T-cell (primary cell): ENCODE results near the gene FRYL. TPM values are rescaled to one million over a fixed set of nuclear protein-coding genes. Genes with fewer than 3 reads are reported as not detected.

Experiments used
- ATAC-seq, 4 experiments: fragments of 200-7000 bp in 3 of 4; fragments of 150-1000 bp in 1 of 4; cut with Tn5 transposase; replicated peaks in 1 of 4; 1 replicate in 3 of 4; 2 replicates in 1 of 4; pipeline ENCODE4 v1.10.0; 2021; ENCODE audit warnings: moderate library complexity in 3 of 4, mild to moderate bottlenecking in 2 of 4, moderate number of reproducible peaks in 1 of 4
- CTCF ChIA-PET, 2 donors: fragments of 300-600 bp; sonication (Branson Sonifier 250); formaldehyde crosslinking; loops; one replicate each; lab custom pipeline; 2022; ENCODE audit warnings: antibody characterized with exemption in 2 of 2; lab: Charles Lee
- POLR2A ChIA-PET, 2 donors: fragments of 300-600 bp; sonication (Branson Sonifier 250); formaldehyde crosslinking; loops; one replicate each; lab custom pipeline; 2022; ENCODE audit warnings: antibody characterized with exemption in 2 of 2; lab: Charles Lee
- DNase-seq, 35 experiments: peaks; one replicate each; pipeline versions ENCODE4 v3.0.0 to v3.0.0-alpha.2; 2013 to 2023
- H3K27ac ChIP-seq: one replicate; pipeline ENCODE4 v1.5.1; 2013; ENCODE audit warnings: low read length
- H3K27me3 ChIP-seq, 2 experiments: replicated peaks in 1 of 2; 1 replicate in 1 of 2; 2 replicates in 1 of 2; pipeline versions ENCODE4 v1.6.1 to v1.7.0; 2013; ENCODE audit warnings: low read length in 1 of 2, mixed read lengths in 1 of 2; ENCODE audit not compliant: control insufficient read depth in 2 of 2, insufficient read depth in 2 of 2; ENCODE audit errors: extremely low read depth in 1 of 2
- H3K36me3 ChIP-seq, 2 donors: 1 replicate in 1 of 2; 2 replicates in 1 of 2; pipeline versions ENCODE4 v1.6.1 to v1.7.0; 2013; ENCODE audit warnings: low read length in 1 of 2; ENCODE audit not compliant: control insufficient read depth in 2 of 2, insufficient read depth in 1 of 2; ENCODE audit errors: extremely low read depth in 1 of 2
- H3K4me1 ChIP-seq, 2 experiments: 1 replicate in 1 of 2; 2 replicates in 1 of 2; pipeline versions ENCODE4 v1.6.1 to v1.7.0; 2013; ENCODE audit warnings: low read length in 2 of 2, mixed read lengths in 1 of 2; ENCODE audit not compliant: insufficient read depth in 2 of 2, control insufficient read depth in 1 of 2; ENCODE audit errors: extremely low read depth in 1 of 2
- H3K4me3 ChIP-seq, 2 donors: 1 replicate in 1 of 2; 2 replicates in 1 of 2; pipeline versions ENCODE4 v1.5.1 to v1.7.0; 2013; ENCODE audit warnings: mild to moderate bottlenecking in 2 of 2, low read length in 1 of 2, moderate library complexity in 1 of 2; ENCODE audit not compliant: control insufficient read depth in 1 of 2; ENCODE audit errors: extremely low read depth in 1 of 2
- H3K9me3 ChIP-seq: 2 replicates; pipeline ENCODE4 v1.7.0; 2013
- H3K27ac Mint-ChIP-seq, 2 donors: one replicate each; pipeline ENCODE4 v1.8.0; 2020 to 2021; ENCODE audit warnings: mild to moderate bottlenecking in 2 of 2, mixed read lengths in 2 of 2
- H3K27me3 Mint-ChIP-seq, 2 donors: one replicate each; pipeline ENCODE4 v1.8.0; 2021 to 2022; ENCODE audit warnings: mixed read lengths in 2 of 2
- H3K36me3 Mint-ChIP-seq: one replicate; pipeline ENCODE4 v1.8.0; 2021; ENCODE audit warnings: mixed read lengths
- H3K4me1 Mint-ChIP-seq, 3 donors: one replicate each; pipeline ENCODE4 v1.8.0; 2020 to 2022; ENCODE audit warnings: mixed read lengths in 3 of 3, mild to moderate bottlenecking in 1 of 3
- H3K4me3 Mint-ChIP-seq, 3 donors: one replicate each; pipeline ENCODE4 v1.8.0; 2020 to 2022; ENCODE audit warnings: mild to moderate bottlenecking in 3 of 3, mixed read lengths in 3 of 3, moderate library complexity in 3 of 3
- H3K9me3 Mint-ChIP-seq, 3 donors: one replicate each; pipeline ENCODE4 v1.8.0; 2020 to 2022; ENCODE audit warnings: mixed read lengths in 3 of 3
- WGBS: methylation state at CpG from one replicate; pipeline ENCODE4 v1.1.5; 2013; ENCODE audit warnings: missing lambda C conversion rate; ENCODE audit not compliant: insufficient coverage; 5-methylcytosine and 5-hydroxymethylcytosine counted together
- total RNA-seq, 35 experiments: library from RNA in 6 of 35; stranded (reverse) in 6 of 35; fragments of 120-200 nt in 1 of 35; gene quantifications; one replicate each; pipeline versions ENCODE4 v1.2.1 to v1.2.4 and lab custom pipeline; 2013 to 2026

Gene FRYL
- total RNA-seq, 5 donors from 2014 or later (not counting 1 experiment from before 2014, with no cell fraction given), result 86.3 to 143 (median 111) TPM

DNA sequence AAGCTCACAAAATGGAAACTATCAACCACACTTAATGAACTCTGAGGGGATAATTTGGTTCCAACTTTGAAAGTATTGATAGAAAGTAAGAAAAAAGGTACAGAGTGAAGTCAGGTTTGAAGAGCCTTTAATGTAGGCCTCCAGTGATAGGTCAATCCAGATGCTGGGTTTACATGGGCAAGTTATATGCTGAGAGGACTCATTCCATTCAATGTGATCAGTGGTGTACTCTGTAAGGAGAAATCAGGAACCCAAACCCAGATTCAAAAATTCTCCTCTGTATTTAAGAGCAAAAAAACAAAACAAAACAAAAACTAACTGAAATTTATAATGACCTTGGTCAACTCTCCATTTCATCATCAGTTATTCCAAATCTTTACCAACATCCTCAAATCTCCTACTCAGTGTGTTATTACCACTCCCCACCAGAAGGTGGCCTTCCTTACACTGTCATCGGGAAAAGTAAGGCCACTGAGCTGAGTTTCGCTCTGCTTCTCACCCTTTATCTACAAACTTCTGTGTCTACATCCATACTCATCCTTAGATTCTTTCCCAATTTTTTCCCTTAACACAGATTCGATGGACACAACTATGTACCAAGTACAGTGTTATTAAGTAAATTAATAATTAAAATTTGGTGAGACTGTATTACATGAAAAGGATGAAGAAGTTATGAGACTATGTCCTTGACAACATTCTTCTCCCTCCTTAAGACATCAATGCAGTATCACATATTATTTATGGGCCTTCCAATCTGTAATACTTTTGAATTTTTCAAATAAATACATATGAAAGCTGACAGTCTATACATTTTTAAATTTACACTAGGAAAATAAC is 201.7 kb downstream of the FRYL start:
- H3K9me3 Mint-ChIP-seq, result no peaks in the 10 kb centered on the region
- H3K27ac ChIP-seq, result no peak overlapping the region
- peaks cover 26% of the 10 kb centered on the region for H3K36me3 Mint-ChIP-seq
- ATAC-seq (peak; percentile 81 to 93 (median 88)), DNase-seq (peak in 31 of 35 experiments; percentile 4 to 79 (median 31))
- H3K27me3 Mint-ChIP-seq, result no peaks in the 10 kb centered on the region
- POLR2A ChIA-PET, result interaction anchor here in 1 of 2 donors (0.6 to 0.9 kb wide), 4 partner anchors 14 to 383 kb away, joined by 3 to 5 read pairs (median 3); no protein-coding TSS in a partner anchor
- peaks cover 5 to 49% of the 10 kb centered on the region in 2 donors for H3K36me3 ChIP-seq
- no peak overlapping the region for H3K4me3 Mint-ChIP-seq
- no CpG with 5 or more reads among the region's 3 CpGs for WGBS
- peaks cover 0 to 2% (median 0%) of the 10 kb centered on the region in 3 donors for H3K4me1 Mint-ChIP-seq
- H3K27ac Mint-ChIP-seq, result peak overlapping the region; percentile 34 to 85
- H3K9me3 ChIP-seq, result no peaks in the 10 kb centered on the region
- H3K4me1 ChIP-seq, result no peaks in the 10 kb centered on the region
- no peak overlapping the region for H3K4me3 ChIP-seq
- CTCF ChIA-PET, result interaction anchor here (0.5 to 3.5 kb wide), 22 partner anchors 8 to 386 kb away, joined by 3 to 58 read pairs (median 4); partner anchors contain the start of genes FRYL (in 1 of the 2) and OCIAD2 (in 1 of the 2)
- no peaks in the 10 kb centered on the region for H3K27me3 ChIP-seq

DNA sequence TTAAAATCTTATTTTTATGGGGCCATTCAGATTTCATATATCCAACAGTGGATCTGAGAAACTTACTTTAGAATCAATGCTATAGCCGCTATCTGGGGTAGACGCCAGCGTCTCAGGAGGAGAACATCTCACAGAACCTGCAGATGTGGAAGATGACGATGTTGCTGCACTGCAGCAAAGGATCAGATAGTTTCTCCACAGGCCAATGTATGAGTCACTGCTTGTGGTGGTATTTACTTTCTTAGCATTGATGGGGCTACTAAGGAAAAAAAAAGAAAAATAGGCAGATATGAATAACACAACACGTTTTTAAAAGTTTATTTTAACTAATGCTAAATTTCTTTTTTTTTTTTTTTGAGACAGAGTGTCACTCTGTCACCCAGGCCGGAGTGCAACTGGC is 204.1 kb downstream of the FRYL start:
- WGBS, result 96% methylated on average over 4 of the region's 6 CpGs
- Histone ChIP-seq H3K4me3 (no peak overlapping the region), H3K9me3 (no peaks in the 10 kb centered on the region), H3K27me3 (no peaks in the 10 kb centered on the region), H3K27ac (no peak overlapping the region), H3K4me1 (no peaks in the 10 kb centered on the region), H3K36me3 (peaks cover under 1 to 56% of the 10 kb centered on the region in 2 donors)
- H3K4me1 Mint-ChIP-seq, result peaks cover 0 to 7% (median 2%) of the 10 kb centered on the region in 3 donors
- DNase-seq (no peak), ATAC-seq (no peak)
- H3K36me3 Mint-ChIP-seq, result peaks cover 30% of the 10 kb centered on the region
- H3K27me3 Mint-ChIP-seq, result no peaks in the 10 kb centered on the region
- ChIA-PET POLR2A (no interaction called here), CTCF (interaction anchor here in 1 of 2 donors (0.7 to 0.8 kb wide), 2 partner anchors 32 to 322 kb away, joined by 3 read pairs; no protein-coding TSS in a partner anchor)
- no peak overlapping the region for H3K4me3 Mint-ChIP-seq
- H3K9me3 Mint-ChIP-seq, result no peaks in the 10 kb centered on the region
- no peak overlapping the region for H3K27ac Mint-ChIP-seq

DNA sequence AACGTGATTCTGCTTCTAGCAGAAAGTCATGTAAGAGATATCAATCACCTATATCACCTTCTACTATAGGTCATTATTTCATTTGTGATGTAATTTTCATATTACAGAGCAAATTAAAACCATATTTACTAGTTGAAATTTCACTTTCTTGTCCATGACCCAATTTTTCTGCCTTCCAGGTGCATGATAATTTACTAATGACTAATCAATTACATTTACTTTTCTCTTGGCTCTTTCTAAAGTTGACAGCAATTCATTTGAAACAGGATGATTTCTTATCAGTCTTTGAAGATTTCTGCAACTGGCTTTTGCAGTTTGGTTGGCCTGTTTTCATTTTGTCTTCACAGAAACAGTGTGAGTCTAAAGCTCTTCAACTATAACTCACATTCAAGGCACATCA is 208.6 kb downstream of the FRYL start:
- Histone ChIP-seq H3K27me3 (no peaks in the 10 kb centered on the region), H3K27ac (no peak overlapping the region), H3K4me3 (no peak overlapping the region), H3K4me1 (no peaks in the 10 kb centered on the region), H3K9me3 (no peaks in the 10 kb centered on the region), H3K36me3 (peaks cover 0 to 80% of the 10 kb centered on the region in 2 donors)
- Mint-ChIP-seq H3K27ac (no peak overlapping the region), H3K4me1 (peaks cover 0 to 7% (median 0%) of the 10 kb centered on the region in 3 donors), H3K27me3 (no peaks in the 10 kb centered on the region), H3K9me3 (no peaks in the 10 kb centered on the region), H3K36me3 (peaks cover 35% of the 10 kb centered on the region), H3K4me3 (no peak overlapping the region)
- ChIA-PET POLR2A (no interaction called here), CTCF (interaction anchor here in 1 of 2 donors (0.6 kb wide), 1 partner anchor 95 kb away, joined by 4 read pairs; no protein-coding TSS in a partner anchor)
- WGBS, result no CpG with 5 or more reads among the region's 1 CpG
- ATAC-seq (no peak), DNase-seq (no peak)

DNA sequence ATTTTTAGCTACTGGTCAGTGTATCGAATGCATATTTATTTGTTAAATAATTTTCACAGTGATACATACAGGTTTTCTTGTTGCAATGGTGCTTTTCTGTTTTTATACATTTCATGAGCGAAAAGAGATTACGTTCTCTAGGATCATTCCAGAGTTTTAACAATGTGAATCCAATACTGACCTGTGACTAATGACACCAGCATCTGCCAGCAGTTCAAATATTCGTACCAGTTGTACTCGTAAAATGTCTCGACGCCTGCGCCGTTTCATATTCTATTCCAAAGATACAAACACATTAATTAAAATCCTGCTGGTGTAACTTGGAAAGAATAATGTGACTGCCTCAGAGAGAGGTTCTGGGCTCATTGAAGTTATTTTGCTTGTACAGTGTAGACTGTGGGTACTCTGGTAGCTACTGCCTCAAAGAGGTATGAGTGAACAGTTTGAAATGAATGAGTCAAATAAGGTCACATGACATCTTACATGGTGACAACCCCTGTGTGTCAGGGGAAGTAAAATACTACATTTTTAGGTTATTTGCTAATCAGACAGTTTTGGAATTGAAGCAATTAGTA is 209.3 kb downstream of the FRYL start:
- Mint-ChIP-seq H3K9me3 (no peaks in the 10 kb centered on the region), H3K27me3 (no peaks in the 10 kb centered on the region), H3K4me1 (peaks cover 0 to 7% (median 0%) of the 10 kb centered on the region in 3 donors), H3K27ac (no peak overlapping the region), H3K36me3 (peaks cover 40% of the 10 kb centered on the region), H3K4me3 (no peak overlapping the region)
- no peaks in the 10 kb centered on the region for H3K4me1 ChIP-seq
- ChIA-PET CTCF (interaction anchor here in 1 of 2 donors (0.7 kb wide), 1 partner anchor 8 kb away, joined by 3 read pairs; no protein-coding TSS in a partner anchor), POLR2A (no interaction called here)
- H3K27me3 ChIP-seq, result no peaks in the 10 kb centered on the region
- DNase-seq, result no peak
- ATAC-seq, result no peak
- 100% methylated on average over 2 of the region's 9 CpGs for WGBS
- H3K36me3 ChIP-seq, result peaks cover 0 to 81% of the 10 kb centered on the region in 2 donors
- H3K27ac ChIP-seq, result no peak overlapping the region
- H3K4me3 ChIP-seq, result no peak overlapping the region
- no peaks in the 10 kb centered on the region for H3K9me3 ChIP-seq

DNA sequence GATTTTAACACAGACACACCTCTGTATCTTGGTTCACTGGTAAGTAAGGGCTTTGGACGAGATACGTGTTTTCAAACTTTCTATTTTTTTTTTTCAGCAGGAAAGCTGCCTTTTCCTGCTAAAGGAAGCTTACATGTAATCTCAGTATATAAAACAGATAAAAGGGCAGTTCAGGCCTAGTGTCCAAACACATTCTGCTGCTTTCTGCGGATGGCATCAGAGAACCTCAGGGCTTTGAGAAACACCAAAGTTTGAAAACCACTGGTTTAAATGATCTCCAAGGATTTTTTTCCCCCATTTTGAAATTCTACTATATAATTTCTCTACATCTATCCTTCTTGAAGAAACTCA is 214.1 kb downstream of the FRYL start:
- no peak for DNase-seq
- whole genome bisulfite sequencing, result no CpG with 5 or more reads among the region's 3 CpGs
- ChIA-PET POLR2A (interaction anchor here in 1 of 2 donors (0.6 kb wide), 1 partner anchor 479 kb away, joined by 3 read pairs; no protein-coding TSS in a partner anchor), CTCF (no interaction called here)
- Mint-ChIP-seq H3K4me3 (no peak overlapping the region), H3K36me3 (peaks cover 54% of the 10 kb centered on the region), H3K27me3 (no peaks in the 10 kb centered on the region), H3K9me3 (no peaks in the 10 kb centered on the region), H3K4me1 (no peaks in the 10 kb centered on the region), H3K27ac (no peak overlapping the region)
- no peak overlapping the region for H3K4me3 ChIP-seq
- ATAC-seq, result no peak
- no peaks in the 10 kb centered on the region for H3K27me3 ChIP-seq
- H3K36me3 ChIP-seq, result peaks cover 0 to 77% of the 10 kb centered on the region in 2 donors
- H3K4me1 ChIP-seq, result no peaks in the 10 kb centered on the region
- no peak overlapping the region for H3K27ac ChIP-seq
- no peaks in the 10 kb centered on the region for H3K9me3 ChIP-seq

DNA sequence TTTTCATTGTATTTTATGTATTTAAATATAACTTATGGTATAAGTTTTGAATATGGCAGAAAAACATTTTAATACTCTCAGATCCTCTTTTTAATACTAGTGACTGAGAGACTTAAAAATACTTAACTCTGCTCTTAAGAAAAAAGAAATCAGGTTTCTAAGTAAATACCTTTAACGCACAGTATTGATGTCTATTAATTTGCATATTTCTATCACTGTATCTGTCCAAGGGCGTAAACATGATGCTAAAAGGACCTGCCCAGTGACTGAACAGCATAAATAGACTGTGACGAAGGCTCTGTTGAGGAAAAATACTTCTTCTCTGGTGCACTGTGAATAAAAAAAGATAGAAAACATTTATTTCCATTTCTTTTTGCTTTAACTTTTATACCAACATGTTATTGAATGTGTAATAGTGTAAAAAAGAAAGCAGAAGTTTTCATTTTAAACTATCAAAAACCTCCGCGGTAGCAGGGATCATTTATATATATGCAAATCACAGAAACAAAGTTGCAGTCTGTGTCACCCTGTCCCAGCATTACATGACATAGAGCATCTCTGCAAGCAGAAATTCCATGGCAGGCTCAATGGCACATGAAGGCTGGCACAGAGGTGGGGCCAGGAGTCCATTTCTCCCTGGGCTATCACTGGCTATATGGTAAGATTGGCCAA is 214.6 kb downstream of the FRYL start:
- peaks cover 54% of the 10 kb centered on the region for H3K36me3 Mint-ChIP-seq
- WGBS, result no CpG with 5 or more reads among the region's 5 CpGs
- H3K4me3 Mint-ChIP-seq, result no peak overlapping the region
- Histone ChIP-seq H3K27ac (no peak overlapping the region), H3K27me3 (no peaks in the 10 kb centered on the region), H3K36me3 (peaks cover 0 to 77% of the 10 kb centered on the region in 2 donors), H3K4me1 (no peaks in the 10 kb centered on the region), H3K4me3 (no peak overlapping the region), H3K9me3 (no peaks in the 10 kb centered on the region)
- ChIA-PET CTCF (no interaction called here), POLR2A (interaction anchor here in 1 of 2 donors (0.6 kb wide), 1 partner anchor 479 kb away, joined by 3 read pairs; no protein-coding TSS in a partner anchor)
- H3K4me1 Mint-ChIP-seq, result no peaks in the 10 kb centered on the region
- DNase-seq (no peak), ATAC-seq (no peak)
- no peak overlapping the region for H3K27ac Mint-ChIP-seq
- H3K9me3 Mint-ChIP-seq, result no peaks in the 10 kb centered on the region
- no peaks in the 10 kb centered on the region for H3K27me3 Mint-ChIP-seq
